Stimulated activated CD4-positive, alpha-beta T cell treated with anti-CD3 and anti-CD28 coated beads, Interleukin-2, amount 100 ng/mL, for 48 hours (primary cell): ENCODE measurements around the gene MRPL4.
"Not testable (repeated sequence)": the region's sequence is repeated elsewhere in the genome, so short reads cannot be mapped to it uniquely, and the experiment has no call there.

Source experiments
- DNase-seq, 2 donors: peaks; one replicate each; pipeline ENCODE4 v3.0.0-alpha.2; 2020

The MRPL4 gene

DNA sequence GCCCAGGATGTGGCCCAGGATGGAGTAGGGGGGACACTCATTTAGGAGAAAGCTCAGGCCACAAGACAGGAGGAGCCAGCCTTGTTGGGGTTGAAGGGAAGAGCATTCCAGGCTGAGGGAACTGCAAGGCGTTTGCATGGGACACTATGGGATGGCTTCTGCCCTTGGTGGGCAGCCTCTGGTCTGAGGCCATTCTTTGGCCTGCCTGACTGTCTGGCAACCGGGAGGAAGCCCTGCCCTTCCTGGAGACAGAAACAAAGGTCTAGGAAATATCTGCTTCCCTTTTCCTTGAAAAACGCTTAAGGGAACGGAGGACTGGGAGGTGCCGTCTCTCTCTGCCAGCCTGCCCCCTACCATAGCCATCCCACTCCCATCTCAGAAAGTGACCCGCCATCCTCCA, 16.1 kb downstream of the MRPL4 start:
- DNase-seq = no peak

DNA sequence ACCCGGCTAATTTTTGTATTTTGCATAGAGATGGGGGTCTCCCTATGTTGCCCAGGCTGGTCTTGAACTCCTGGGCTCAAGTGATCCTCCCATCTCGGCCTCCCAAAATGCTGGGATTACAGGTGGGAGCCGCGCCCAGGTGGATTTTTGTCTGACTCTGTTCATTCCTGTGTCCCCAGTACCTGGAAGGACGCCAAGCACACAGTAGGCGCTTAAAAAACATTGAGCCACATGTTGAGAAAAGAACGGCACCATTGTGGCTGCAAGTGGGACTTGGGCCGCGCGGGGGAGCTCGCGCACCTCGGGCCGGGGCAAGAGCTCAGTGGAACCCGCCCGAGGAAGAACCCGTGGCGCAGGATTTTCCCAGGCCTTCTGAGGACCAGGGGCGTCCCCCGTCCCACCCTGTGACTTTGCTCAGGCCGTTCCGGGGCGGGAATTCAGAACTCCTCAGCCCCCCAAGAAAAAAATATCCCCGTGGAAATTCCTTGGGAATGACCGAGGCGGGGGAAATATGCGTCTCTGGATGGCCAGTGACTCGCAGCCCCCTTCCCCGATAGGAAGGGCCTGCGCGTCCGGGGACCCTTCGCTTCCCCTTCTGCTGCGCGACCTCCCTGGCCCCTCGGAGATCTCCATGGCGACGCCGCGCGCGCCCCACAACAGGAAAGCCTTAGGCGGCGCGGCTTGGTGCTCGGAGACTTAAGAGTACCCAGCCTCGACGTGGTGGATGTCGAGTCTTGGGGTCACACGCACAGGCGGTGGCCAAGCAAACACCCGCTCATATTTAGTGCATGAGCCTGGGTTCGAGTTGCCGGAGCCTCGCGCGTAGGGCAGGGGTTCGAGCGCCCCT, 17.5 kb downstream of the MRPL4 start:
- peak; percentile 91 to 92 for DNase-seq

DNA sequence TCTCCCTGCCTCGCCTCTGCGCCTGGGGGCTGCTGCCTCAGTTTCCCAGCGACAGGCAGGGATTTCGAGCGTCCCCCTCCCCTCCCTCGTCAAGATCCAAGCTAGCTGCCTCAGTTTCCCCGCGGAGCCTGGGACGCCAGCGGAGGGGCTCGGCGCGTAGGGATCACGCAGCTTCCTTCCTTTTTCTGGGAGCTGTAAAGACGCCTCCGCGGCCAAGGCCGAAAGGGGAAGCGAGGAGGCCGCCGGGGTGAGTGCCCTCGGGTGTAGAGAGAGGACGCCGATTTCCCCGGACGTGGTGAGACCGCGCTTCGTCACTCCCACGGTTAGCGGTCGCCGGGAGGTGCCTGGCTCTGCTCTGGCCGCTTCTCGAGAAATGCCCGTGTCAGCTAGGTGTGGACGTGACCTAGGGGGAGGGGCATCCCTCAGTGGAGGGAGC, 18.2 kb downstream of the MRPL4 start:
- peak; percentile 67 to 69 for DNase-seq

DNA sequence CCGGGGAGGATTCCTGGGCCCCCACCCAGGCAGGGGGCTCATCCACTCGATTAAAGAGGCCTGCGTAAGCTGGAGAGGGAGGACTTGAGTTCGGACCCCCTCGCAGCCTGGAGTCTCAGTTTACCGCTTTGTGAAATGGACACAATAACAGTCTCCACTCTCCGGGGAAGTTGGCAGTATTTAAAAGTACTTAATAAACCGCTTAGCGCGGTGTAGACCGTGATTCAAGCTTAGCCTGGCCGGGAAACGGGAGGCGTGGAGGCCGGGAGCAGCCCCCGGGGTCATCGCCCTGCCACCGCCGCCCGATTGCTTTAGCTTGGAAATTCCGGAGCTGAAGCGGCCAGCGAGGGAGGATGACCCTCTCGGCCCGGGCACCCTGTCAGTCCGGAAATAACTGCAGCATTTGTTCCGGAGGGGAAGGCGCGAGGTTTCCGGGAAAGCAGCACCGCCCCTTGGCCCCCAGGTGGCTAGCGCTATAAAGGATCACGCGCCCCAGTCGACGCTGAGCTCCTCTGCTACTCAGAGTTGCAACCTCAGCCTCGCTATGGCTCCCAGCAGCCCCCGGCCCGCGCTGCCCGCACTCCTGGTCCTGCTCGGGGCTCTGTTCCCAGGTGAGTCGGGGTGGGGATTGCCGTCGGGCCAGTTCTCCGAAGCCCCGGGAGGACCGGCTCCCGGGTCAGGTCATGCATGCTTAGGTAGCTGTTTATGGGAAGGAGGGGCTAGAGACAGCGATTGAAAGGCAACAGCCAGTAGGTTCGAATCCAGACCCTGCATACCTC, 18.8 kb downstream of the MRPL4 start, which contains the start of gene ICAM1:
TSS of gene ICAM1 (plus strand) at position 505 of the 779 bp plus-strand sequence. CDS start at position 545, 40 bp downstream.
- peak; percentile 67 to 69 for DNase-seq

DNA sequence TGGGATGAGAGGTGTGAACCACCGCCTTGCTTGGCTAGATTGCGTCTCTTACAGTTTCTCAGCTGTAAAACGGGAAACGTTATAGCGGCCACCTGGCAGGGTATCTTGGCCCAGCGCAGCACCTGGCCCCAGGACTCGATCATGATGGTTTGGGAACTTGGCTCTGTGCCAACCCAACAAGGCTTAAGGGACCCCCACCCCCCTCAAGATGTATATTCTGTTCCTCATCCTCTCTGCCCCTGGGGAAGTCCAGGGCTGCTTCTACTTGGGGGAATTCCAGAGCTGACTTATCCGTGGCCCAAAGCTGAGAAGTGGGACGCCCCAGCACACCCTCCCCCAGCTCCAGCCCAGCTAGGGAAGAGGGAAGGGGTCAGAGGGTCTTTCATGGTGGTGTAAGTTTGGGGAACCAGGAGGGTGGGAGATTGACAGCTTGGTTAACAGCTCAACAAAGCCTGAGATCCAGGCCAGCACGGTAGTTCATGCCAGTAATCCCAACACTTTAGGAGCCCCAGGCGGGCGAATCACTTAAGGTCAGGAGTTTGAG, 19.6 kb downstream of the MRPL4 start:
- DNase-seq = no peak

DNA sequence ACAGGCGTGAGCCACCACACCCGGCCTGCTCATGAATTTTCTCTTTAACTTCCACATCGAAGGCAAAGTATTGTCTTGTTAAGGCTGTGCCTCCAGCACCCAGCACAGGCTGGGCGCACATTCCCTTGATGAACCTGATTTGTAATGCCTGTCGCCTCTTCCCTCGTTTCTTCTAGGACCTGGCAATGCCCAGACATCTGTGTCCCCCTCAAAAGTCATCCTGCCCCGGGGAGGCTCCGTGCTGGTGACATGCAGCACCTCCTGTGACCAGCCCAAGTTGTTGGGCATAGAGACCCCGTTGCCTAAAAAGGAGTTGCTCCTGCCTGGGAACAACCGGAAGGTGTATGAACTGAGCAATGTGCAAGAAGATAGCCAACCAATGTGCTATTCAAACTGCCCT, 22.6 kb downstream of the MRPL4 start:
- no peak for DNase-seq

DNA sequence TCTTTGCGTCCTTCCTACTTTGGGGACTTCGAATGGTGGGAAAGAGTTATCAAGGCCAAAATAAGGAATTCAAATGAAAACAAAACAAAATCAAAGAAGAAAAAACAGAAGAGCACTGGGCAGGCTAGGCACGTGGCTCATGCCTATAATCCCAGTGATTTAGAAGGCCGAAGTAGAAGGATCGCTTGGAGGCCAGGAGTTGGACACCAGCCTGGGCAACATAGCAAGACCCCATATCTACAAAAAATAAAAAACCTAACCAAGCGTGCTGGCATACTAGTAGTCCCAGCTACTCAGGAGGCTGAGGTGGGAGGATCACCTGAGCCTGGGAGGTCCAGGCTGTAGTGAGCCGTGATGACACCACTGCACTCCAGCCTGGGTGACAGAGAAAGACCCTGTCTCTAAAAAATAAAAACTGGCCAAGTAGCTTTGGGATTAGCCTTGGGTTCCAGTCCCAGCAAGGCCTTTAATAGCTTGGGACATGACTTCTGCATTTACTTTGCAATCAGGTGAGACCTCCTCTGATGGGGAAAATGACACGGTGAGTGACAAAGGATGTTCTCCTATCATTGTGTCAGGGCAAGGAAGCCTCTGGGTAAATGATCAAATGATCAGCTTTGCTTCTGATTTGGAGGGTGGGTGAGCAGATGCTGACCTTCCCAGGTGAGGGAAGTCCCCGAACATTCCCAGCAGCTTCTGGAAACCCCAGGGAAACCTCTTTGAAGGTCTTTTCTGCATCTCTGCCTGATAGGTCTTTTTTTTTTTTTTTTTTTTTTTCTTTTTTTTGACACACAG, 26.0 kb downstream of the MRPL4 start:
- no peak for DNase-seq

DNA sequence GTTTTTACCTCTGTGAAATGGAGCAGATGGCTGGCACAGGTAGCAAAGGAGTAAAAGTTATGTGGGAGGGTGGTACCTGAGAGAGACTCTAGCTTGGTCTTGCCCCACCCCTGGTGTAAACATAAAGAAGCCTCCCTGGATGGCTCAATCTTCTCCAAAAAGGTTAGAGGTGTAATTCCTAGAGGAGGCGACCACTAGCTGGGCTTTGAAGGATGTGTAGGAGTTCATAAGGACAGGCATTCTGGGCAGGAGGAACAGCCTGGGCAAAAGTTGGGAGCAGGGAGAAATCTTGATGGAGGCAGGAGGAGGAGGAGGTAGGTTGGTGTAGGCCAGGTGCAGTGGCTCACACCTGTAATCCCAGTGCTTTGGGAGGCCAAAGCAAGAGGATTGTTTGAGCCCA, 26.9 kb downstream of the MRPL4 start:
- DNase-seq = no peak

DNA sequence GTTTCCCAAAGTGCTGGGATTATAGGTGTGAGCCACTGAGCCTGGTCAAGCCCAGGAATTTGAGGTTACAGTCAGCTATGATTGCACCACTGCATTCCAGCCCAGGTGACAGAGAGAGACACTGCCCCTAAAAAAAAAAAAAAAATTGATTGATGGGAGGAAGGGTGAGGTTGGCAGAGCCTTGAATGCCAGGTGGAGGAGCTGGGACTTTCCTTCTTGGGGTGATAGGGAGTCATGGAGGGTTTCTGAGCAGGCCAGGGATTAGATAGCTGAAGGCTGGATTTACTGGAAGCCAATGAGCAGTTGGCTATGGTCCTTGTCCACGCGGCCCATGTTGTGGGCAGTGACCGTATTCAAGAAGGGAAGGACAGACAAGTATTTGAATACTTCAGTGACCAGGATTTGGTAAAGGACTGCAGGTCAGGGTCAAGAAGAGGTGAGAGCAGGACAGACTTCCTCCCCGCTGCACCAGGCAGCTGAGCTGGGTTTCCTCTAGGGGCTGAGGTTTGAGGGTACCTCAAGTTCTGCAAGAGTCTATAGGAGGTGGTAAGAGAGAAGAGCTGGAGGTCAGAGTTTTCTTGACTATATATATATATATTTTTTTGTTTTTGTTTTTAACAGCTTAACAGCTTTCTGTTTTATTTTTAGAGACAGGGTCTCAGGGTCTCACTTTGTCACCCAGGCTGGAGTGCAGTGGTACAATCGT, 27.9 kb downstream of the MRPL4 start:
- no peak for DNase-seq

DNA sequence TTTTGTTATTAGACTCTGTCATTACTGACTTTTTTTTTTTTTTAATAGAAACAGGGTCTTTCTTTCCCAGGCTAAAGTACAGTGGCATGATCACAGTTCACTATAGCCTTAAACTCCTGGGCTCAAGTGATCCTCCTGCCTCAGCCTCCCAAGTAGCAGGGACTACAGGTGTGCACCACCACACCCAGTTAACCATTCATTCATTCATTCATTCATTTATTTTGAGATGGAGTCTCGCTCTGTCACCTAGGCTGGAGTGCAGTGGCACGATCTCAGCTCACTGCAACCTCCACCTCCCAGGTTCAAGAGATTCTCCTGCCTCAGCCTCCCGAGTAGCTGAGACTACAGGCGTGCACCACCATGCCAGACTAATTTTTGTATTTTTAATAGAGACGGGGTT, 30.0 kb downstream of the MRPL4 start:
- not testable (repeated sequence) for DNase-seq

DNA sequence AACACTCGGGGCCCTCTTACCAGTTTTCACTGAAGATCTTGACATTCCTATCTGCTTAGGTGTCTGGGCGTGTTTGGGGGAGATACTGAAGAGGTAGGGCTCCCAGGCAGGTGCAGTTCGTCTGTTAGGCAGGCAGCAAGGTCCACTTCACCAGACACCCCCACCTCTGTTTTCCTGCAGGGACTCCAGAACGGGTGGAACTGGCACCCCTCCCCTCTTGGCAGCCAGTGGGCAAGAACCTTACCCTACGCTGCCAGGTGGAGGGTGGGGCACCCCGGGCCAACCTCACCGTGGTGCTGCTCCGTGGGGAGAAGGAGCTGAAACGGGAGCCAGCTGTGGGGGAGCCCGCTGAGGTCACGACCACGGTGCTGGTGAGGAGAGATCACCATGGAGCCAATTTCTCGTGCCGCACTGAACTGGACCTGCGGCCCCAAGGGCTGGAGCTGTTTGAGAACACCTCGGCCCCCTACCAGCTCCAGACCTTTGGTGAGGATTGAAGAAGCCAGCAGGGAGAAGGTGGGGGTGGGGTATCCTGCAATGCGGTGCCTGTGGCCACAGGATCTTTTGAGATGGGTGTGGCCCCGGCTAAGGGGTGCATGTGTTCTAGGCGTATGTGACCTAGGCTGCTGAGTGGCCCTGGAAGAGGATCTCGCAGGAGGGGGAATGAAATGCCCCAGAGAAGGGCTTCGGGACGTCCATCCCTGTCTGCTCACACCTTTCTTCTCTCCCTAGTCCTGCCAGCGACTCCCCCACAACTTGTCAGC, 31.5 kb downstream of the MRPL4 start:
- DNase-seq = no peak

DNA sequence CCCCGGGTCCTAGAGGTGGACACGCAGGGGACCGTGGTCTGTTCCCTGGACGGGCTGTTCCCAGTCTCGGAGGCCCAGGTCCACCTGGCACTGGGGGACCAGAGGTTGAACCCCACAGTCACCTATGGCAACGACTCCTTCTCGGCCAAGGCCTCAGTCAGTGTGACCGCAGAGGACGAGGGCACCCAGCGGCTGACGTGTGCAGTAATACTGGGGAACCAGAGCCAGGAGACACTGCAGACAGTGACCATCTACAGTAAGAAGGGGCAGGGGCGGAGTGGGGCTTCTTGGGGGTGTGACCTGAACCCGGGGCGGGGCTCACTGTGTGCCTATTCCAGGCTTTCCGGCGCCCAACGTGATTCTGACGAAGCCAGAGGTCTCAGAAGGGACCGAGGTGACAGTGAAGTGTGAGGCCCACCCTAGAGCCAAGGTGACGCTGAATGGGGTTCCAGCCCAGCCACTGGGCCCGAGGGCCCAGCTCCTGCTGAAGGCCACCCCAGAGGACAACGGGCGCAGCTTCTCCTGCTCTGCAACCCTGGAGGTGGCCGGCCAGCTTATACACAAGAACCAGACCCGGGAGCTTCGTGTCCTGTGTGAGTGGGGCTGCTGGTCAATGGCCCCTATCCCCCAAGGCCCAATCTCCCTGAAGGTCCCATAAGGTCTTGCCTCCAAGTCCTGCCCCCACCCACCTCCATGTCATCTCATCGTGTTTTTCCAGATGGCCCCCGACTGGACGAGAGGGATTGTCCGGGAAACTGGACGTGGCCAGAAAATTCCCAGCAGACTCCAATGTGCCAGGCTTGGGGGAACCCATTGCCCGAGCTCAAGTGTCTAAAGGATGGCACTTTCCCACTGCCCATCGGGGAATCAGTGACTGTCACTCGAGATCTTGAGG, 32.3 kb downstream of the MRPL4 start:
- DNase-seq = no peak

DNA sequence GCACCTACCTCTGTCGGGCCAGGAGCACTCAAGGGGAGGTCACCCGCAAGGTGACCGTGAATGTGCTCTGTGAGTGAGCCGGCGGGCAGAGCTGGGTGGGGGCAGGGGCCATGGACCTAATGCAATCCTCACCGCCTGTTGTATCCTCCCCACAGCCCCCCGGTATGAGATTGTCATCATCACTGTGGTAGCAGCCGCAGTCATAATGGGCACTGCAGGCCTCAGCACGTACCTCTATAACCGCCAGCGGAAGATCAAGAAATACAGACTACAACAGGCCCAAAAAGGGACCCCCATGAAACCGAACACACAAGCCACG, 32.9 kb downstream of the MRPL4 start:
- no peak for DNase-seq

DNA sequence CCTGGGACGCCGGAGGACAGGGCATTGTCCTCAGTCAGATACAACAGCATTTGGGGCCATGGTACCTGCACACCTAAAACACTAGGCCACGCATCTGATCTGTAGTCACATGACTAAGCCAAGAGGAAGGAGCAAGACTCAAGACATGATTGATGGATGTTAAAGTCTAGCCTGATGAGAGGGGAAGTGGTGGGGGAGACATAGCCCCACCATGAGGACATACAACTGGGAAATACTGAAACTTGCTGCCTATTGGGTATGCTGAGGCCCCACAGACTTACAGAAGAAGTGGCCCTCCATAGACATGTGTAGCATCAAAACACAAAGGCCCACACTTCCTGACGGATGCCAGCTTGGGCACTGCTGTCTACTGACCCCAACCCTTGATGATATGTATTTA, 33.4 kb downstream of the MRPL4 start:
- no peak for DNase-seq

DNA sequence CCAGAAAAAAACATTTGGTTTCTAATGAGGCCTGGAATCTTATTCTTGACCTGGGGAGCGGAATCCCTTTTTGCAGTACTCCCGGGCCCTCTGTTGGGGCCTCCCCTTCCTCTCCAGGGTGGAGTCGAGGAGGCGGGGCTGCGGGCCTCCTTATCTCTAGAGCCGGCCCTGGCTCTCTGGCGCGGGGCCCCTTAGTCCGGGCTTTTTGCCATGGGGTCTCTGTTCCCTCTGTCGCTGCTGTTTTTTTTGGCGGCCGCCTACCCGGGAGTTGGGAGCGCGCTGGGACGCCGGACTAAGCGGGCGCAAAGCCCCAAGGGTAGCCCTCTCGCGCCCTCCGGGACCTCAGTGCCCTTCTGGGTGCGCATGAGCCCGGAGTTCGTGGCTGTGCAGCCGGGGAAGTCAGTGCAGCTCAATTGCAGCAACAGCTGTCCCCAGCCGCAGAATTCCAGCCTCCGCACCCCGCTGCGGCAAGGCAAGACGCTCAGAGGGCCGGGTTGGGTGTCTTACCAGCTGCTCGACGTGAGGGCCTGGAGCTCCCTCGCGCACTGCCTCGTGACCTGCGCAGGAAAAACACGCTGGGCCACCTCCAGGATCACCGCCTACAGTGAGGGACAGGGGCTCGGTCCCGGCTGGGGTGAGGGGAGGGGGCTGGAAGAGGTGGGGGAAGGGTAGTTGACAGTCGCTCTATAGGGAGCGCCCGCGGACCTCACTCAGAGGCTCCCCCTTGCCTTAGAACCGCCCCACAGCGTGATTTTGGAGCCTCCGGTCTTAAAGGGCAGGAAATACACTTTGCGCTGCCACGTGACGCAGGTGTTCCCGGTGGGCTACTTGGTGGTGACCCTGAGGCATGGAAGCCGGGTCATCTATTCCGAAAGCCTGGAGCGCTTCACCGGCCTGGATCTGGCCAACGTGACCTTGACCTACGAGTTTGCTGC, 35.1 kb downstream of the MRPL4 start, which contains the start of gene ICAM4:
TSS of gene ICAM4 (plus strand) at position 153 of the 935 bp plus-strand sequence. CDS start at position 211, 58 bp downstream.
- DNase-seq = no peak

DNA sequence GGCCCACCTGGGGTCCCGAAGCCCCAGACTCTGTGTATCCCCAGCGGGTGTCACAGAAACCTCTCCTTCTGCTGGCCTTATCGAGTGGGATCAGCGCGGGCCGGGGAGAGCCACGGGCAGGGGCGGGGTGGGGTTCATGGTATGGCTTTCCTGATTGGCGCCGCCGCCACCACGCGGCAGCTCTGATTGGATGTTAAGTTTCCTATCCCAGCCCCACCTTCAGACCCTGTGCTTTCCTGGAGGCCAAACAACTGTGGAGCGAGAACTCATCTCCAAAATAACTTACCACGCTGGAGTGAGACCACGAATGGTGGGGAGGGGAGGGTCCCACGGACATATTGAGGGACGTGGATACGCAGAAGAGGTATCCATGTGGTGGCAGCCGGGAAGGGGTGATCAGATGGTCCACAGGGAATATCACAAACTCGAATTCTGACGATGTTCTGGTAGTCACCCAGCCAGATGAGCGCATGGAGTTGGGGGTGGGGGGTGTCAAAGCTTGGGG, 36.7 kb downstream of the MRPL4 start:
- DNase-seq = peak in 1 of 2 donors; percentile 41

DNA sequence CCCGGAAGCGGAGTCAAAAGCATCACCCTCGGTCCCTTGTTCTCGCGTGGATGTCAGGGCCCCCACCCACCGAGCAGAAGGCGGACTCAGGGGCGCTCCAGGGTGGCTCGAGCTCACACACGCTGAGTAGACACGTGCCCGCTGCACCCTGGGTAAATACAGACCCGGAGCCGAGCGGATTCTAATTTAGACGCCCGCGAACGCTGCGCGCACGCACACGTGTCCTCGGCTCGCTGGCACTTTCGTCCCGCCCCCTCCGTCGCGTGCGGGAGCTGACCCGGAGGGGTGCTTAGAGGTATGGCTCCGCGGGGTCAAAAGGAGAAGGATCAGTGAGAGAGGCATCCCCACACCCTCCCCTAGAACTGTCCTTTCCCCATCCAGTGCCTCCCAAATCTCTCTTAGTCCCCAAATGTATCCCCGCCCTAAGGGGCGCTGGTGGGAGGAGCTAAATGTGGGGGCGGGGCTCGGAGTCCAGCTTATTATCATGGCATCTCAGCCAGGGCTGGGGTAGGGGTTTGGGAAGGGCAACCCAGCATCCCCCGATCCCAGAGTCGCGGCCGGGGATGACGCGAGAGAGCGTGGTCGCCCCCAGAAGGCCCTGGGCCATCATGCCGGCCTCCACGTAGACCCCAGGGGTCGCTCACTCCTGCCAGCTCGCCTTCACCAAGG, 37.3 kb downstream of the MRPL4 start:
- DNase-seq = peak; percentile 60 to 61

DNA sequence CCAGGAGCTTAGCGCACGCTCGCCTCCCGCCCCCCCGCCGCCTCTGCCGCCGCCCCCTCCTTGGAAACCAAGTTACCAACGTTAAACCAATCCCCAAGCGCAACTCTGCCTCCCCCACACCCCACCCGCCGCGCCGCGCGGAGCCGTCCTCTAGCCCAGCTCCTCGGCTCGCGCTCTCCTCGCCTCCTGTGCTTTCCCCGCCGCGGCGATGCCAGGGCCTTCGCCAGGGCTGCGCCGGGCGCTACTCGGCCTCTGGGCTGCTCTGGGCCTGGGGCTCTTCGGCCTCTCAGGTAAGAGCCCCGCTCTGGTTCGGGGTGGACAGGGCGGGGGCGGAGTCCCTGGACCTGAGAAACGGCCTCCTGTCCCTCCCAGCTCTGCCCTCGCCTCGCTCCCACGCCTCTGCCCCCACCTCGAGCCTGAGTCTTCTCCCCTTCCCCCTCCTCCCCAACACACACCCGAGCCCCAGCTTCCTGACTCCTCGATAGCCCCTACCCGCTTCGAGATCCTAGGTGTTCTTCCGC, 37.9 kb downstream of the MRPL4 start, which contains the start of gene ICAM5:
TSS of gene ICAM5 (plus strand) at position 117 of the 521 bp plus-strand sequence. CDS start at position 209, 92 bp downstream.
- DNase-seq = no peak
